ENCODE data around the gene ATL3. TPM values are rescaled to one million over a fixed set of nuclear protein-coding genes. Genes with fewer than 3 reads are reported as not detected.
"Not testable (repeated sequence)": the region's sequence is repeated elsewhere in the genome, so short reads cannot be mapped to it uniquely, and the experiment has no call there.

ATL3 gene
- total RNA-seq, 1 experiment from 2014 or later = 24.0 TPM

GRCh38 chr11:63603180-63603518 lies 68.0 kb downstream of the ATL3 start:
- Histone ChIP-seq H3K4me2 (ENCODE audit: insufficient read depth, insufficient read length, low read length) (no peak overlapping the region), H3K18ac (ENCODE audit: insufficient read length, low read depth, low read length) (peak overlapping the region; percentile 4), H3K27me3 (ENCODE audit: insufficient read depth, low read length) (no peaks in the 10 kb centered on the region), H2AFZ (ENCODE audit: low read length) (no peak overlapping the region), H3K14ac (ENCODE audit: insufficient read depth, low read length) (no peak overlapping the region), H3K79me2 (ENCODE audit: insufficient read depth, low read length) (peaks cover 13% of the 10 kb centered on the region; the same call in 1 of the 2 replicates), H2BK12ac (ENCODE audit: insufficient read length, low read depth, low read length) (peak overlapping the region; percentile 67), H3K23me2 (ENCODE audit: insufficient read length, low read depth, low read length, poor library complexity, severe bottlenecking) (no peaks in the 10 kb centered on the region), H3K4ac (ENCODE audit: low read depth, low read length) (no peak overlapping the region), H2BK20ac (ENCODE audit: low read depth, low read length, poor library complexity, severe bottlenecking) (no peak overlapping the region), H4K91ac (ENCODE audit: insufficient read length, low read depth, low read length) (no peak overlapping the region), H3K4me1 (ENCODE audit: insufficient read depth, low read length) (no peaks in the 10 kb centered on the region; the same call in 1 of the 2 replicates), H4K5ac (ENCODE audit: insufficient read length, low read depth, low read length) (no peak overlapping the region), H2BK120ac (ENCODE audit: low read depth, low read length, poor library complexity, severe bottlenecking) (no peak overlapping the region), H2AK5ac (ENCODE audit: insufficient read length, low read length) (no peak overlapping the region), H3T11ph (ENCODE audit: low read length) (no peak overlapping the region), H3K56ac (ENCODE audit: insufficient read length, low read depth, low read length) (no peak overlapping the region), H4K8ac (replicated peaks; ENCODE audit: insufficient read length, low read depth, low read length) (no peak overlapping the region), H2BK15ac (ENCODE audit: low read depth, low read length) (0 out of 2 replicates have a peak overlapping the region, but pooled peaks have one; percentile 37), H3K27ac (ENCODE audit: insufficient read length, low read depth, low read length) (no peak overlapping the region), H2BK5ac (ENCODE audit: insufficient read length, low read length) (no peak overlapping the region), H3K79me1 (ENCODE audit: insufficient read depth, low read depth, low read length, poor library complexity, severe bottlenecking) (peaks cover 9% of the 10 kb centered on the region), H3K23ac (ENCODE audit: insufficient read length, low read depth, low read length) (no peak overlapping the region), H4K20me1 (ENCODE audit: control insufficient read depth, insufficient read depth, insufficient read length) (no peaks in the 10 kb centered on the region), H3K9ac (ENCODE audit: extremely low read depth, insufficient read length, low read length) (no peak overlapping the region), H3K9me3 (ENCODE audit: control insufficient read depth, low read depth, low read length) (no peaks in the 10 kb centered on the region)
- no peaks in the 10 kb centered on the region for H3K9me3 Mint-ChIP-seq
- peaks cover 21 to 37% of the 10 kb centered on the region in 2 experiments for H3K4me1 Mint-ChIP-seq
- DNase-seq = no peak
- TF ChIP-seq CTCF (conservative IDR thresholded peaks at IDR 0.05) = no peak
- no CpG with 5 or more reads among the region's 3 CpGs for WGBS (ENCODE audit: extremely low coverage, insufficient read length, low lambda C conversion rate)
- peak overlapping the region; percentile 74 to 98 (median 88); a peak in 5 of 7 replicates for H3K27ac Mint-ChIP-seq
- H3K4me3 Mint-ChIP-seq = no peak overlapping the region
- H3K27me3 Mint-ChIP-seq (ENCODE audit: low read depth) = no peaks in the 10 kb centered on the region
- H3K36me3 Mint-ChIP-seq (ENCODE audit: insufficient read depth in 1 of 3, low read depth in 3 of 3) = peaks cover 1 to 53% (median 16%) of the 10 kb centered on the region in 3 experiments; a peak in 6 of 7 replicates

- not testable (repeated sequence) for H3K14ac ChIP-seq (ENCODE audit: insufficient read depth, low read length); H3K27ac ChIP-seq (ENCODE audit: insufficient read length, low read depth, low read length); H3K23ac ChIP-seq (ENCODE audit: insufficient read length, low read depth, low read length); H4K5ac ChIP-seq (ENCODE audit: insufficient read length, low read depth, low read length); H3K4me2 ChIP-seq (ENCODE audit: insufficient read depth, insufficient read length, low read length); H2BK120ac ChIP-seq (ENCODE audit: low read depth, low read length, poor library complexity, severe bottlenecking); H2BK12ac ChIP-seq (ENCODE audit: insufficient read length, low read depth, low read length); H3K9me3 Mint-ChIP-seq; H2AFZ ChIP-seq (ENCODE audit: low read length); H3K9me3 ChIP-seq (ENCODE audit: control insufficient read depth, low read depth, low read length); H3K56ac ChIP-seq (ENCODE audit: insufficient read length, low read depth, low read length); H2BK20ac ChIP-seq (ENCODE audit: low read depth, low read length, poor library complexity, severe bottlenecking); H3K9ac ChIP-seq (ENCODE audit: extremely low read depth, insufficient read length, low read length); H3K4ac ChIP-seq (ENCODE audit: low read depth, low read length); H2AK5ac ChIP-seq (ENCODE audit: insufficient read length, low read length); H3K4me3 Mint-ChIP-seq; H3T11ph ChIP-seq (ENCODE audit: low read length); H2BK15ac ChIP-seq (ENCODE audit: low read depth, low read length); H3K4me1 ChIP-seq (ENCODE audit: insufficient read depth, low read length); H4K20me1 ChIP-seq (ENCODE audit: control insufficient read depth, insufficient read depth, insufficient read length); H2BK5ac ChIP-seq (ENCODE audit: insufficient read length, low read length); H4K8ac ChIP-seq (replicated peaks; ENCODE audit: insufficient read length, low read depth, low read length); H3K27me3 ChIP-seq (ENCODE audit: insufficient read depth, low read length); H3K27me3 Mint-ChIP-seq (ENCODE audit: low read depth); H3K79me1 ChIP-seq (ENCODE audit: insufficient read depth, low read depth, low read length, poor library complexity, severe bottlenecking); H3K23me2 ChIP-seq (ENCODE audit: insufficient read length, low read depth, low read length, poor library complexity, severe bottlenecking); H4K91ac ChIP-seq (ENCODE audit: insufficient read length, low read depth, low read length); DNase-seq
- Mint-ChIP-seq H3K36me3 (ENCODE audit: insufficient read depth in 1 of 3, low read depth in 3 of 3) (peaks cover 5 to 56% (median 21%) of the 10 kb centered on the region in 3 experiments), H3K4me1 (peaks cover 19 to 35% of the 10 kb centered on the region in 2 experiments), H3K27ac (peak overlapping the region; percentile 74 to 98 (median 88); a peak in 4 of 7 replicates)
- no CpG with 5 or more reads among the region's 11 CpGs for WGBS (ENCODE audit: extremely low coverage, insufficient read length, low lambda C conversion rate)
- Histone ChIP-seq H3K79me2 (ENCODE audit: insufficient read depth, low read length) (peaks cover 12% of the 10 kb centered on the region; the same call in 1 of the 2 replicates), H3K18ac (ENCODE audit: insufficient read length, low read depth, low read length) (peak overlapping the region; percentile 4)
These were observed 68.6 kb downstream of the ATL3 start for GRCh38 chr11:63602290-63603179.

All from H9 (cell line).